ENCODE measurements around the gene RAF1.

GRCh38 chr3:12536423-12536822 is 127.5 kb downstream of the RAF1 start:
- TF ChIP-seq CTCF (conservative IDR thresholded peaks at IDR 0.05 in 1 of 2, IDR thresholded peaks at IDR 0.05 in 1 of 2; ENCODE audit: extremely low read depth in 1 of 2, insufficient read depth in 1 of 2, low read depth in 1 of 2, low read length in 2 of 2) (no peak), EZH2 (IDR thresholded peaks at IDR 0.05; ENCODE audit: borderline replicate concordance, low read length) (no peak)
